RWPE2 (cell line): ENCODE results near the gene DOCK10.

ENCODE experiments used
- ATAC-seq: fragments of 200-7000 bp; cut with Tn5 transposase; 3 replicates; pipeline ENCODE4 v1.9.1; 2021; ENCODE audit warnings: low read depth
- DNase-seq: peaks from one replicate; pipeline ENCODE4 v3.0.0-alpha.2; 2020; ENCODE audit warnings: low spot score
- H3K27ac ChIP-seq: fragments of 450-650 bp; 2 replicates; pipeline ENCODE4 v1.5.1; 2017; ENCODE audit warnings: mild to moderate bottlenecking; ENCODE audit not compliant: poor library complexity, severe bottlenecking
- H3K27me3 ChIP-seq: fragments of 250-450 bp; sonication (Bioruptor Pico); 2 replicates; pipeline ENCODE4 v1.5.1; 2021; ENCODE audit warnings: mild to moderate bottlenecking, moderate library complexity; ENCODE audit not compliant: insufficient read depth, poor library complexity, severe bottlenecking
- H3K36me3 ChIP-seq: fragments of 250-450 bp; sonication (Bioruptor Pico); 2 replicates; pipeline ENCODE4 v1.5.1; 2020; ENCODE audit warnings: low read depth, mild to moderate bottlenecking, moderate library complexity
- H3K4me1 ChIP-seq: fragments of 250-450 bp; sonication (Bioruptor Pico); 2 replicates; pipeline ENCODE4 v1.5.1; 2021; ENCODE audit warnings: mild to moderate bottlenecking, moderate library complexity; ENCODE audit not compliant: insufficient read depth, poor library complexity, severe bottlenecking
- H3K4me3 ChIP-seq: fragments of 250-450 bp; sonication (Bioruptor Pico); 2 replicates; pipeline ENCODE4 v1.5.1; 2021; ENCODE audit warnings: mild to moderate bottlenecking, moderate library complexity; ENCODE audit not compliant: severe bottlenecking
- H3K9me3 ChIP-seq: fragments of 250-450 bp; sonication (Bioruptor Pico); 2 replicates; pipeline ENCODE4 v1.5.1; 2021; ENCODE audit warnings: mild to moderate bottlenecking, moderate library complexity; ENCODE audit not compliant: severe bottlenecking
- CTCF ChIP-seq: fragments of 450-650 bp; IDR thresholded peaks from one replicate; pipeline ENCODE4 v1.5.1; 2017; ENCODE audit warnings: mild to moderate bottlenecking, moderate library complexity; ENCODE audit not compliant: poor library complexity, severe bottlenecking

Gene DOCK10

DNA sequence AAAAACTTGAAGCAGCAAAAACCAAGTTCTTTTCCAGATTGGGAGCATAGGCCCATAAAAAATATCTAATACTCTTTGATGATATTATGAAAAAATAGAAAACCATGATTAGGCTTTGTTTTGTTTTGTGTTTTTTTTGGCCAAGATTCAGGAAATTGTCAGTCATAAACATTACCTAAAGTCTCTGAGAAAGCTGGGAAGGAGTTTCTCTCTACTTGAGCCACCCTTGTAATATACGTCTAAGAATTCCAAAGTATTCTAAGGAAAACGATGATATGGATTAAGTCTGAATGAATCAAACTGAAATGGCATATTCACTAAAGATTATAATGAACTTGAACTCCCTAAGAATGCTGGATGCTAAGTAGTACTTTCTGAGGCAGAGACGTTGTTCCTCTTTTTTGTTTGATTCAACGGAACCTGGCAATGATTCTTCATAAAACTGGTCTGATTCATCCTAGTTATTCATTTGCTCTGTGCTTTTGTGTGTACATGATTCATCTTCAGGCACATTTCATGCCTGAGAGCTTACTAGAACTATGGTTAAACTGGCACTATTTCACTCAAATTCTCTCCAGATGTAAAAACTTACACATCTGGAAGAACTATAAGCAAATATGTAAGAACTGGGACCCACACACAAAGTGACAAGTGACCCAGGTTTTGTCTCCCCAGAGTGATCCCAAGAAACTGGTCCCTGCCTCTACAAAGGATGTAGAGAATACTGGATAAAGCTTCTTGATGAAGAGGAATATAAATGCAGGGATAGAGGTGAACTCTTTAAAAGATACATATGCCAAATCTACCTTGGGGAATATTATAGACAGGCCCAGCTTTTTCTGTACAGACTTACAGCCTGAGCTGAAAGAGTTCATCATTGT is 159.7 kb downstream of the DOCK10 start:
- Histone ChIP-seq H3K36me3 (no peaks in the 10 kb centered on the region), H3K27me3 (no peaks in the 10 kb centered on the region), H3K27ac (peak overlapping the region; percentile 87), H3K9me3 (no peaks in the 10 kb centered on the region), H3K4me3 (no peak overlapping the region), H3K4me1 (peaks cover 42% of the 10 kb centered on the region)
- ATAC-seq (peak; percentile 88), DNase-seq (no peak)
- TF ChIP-seq CTCF, result no peak

DNA sequence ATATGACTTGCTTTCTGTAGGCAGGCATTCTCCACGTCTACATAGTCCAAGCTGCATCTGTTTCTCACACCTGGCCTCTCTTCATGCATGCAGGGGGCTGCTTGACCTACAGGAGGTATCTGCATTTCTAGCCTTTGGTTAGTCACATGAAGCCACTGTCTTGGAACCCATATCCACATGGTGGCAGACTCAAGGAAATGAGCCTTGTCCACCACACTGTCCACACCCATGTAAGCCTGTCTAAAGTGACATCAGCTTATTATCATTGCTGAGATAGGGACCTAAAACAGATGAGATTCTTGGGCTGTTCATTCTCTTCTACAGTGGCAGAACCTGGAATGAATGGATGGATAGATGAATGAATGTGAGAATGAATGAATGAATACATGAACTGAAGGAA is 160.4 kb downstream of the DOCK10 start:
- ATAC-seq (no peak), DNase-seq (no peak)
- H3K9me3 ChIP-seq, result no peaks in the 10 kb centered on the region
- H3K36me3 ChIP-seq, result no peaks in the 10 kb centered on the region
- no peak for TF ChIP-seq CTCF
- H3K4me3 ChIP-seq, result no peak overlapping the region
- no peaks in the 10 kb centered on the region for H3K27me3 ChIP-seq
- peak overlapping the region; percentile 87 for H3K27ac ChIP-seq
- peaks cover 42% of the 10 kb centered on the region for H3K4me1 ChIP-seq

DNA sequence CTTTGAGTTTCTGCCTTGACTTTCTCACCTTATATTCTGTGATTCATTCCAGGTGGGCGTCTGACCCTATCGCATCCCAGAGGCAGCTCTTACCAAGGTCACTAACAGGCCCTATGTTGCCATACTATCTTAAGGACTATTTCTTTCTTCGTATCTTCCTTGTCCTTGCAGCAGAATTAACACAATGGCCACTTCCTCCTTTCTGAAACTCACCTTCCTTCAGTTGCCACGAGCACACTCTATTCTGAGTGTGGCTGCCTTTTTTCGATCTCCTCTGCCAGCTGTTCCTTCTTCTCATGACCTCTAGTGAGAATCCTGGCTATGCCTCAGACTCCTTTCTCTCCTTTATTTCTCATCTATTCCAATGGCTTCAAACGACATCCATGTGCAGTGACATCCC is 165.7 kb downstream of the DOCK10 start:
- DNase-seq, result no peak
- Histone ChIP-seq H3K4me1 (peaks cover 1% of the 10 kb centered on the region), H3K36me3 (no peaks in the 10 kb centered on the region), H3K27me3 (no peaks in the 10 kb centered on the region), H3K4me3 (no peak overlapping the region), H3K27ac (no peak overlapping the region), H3K9me3 (no peaks in the 10 kb centered on the region)
- no peak for ATAC-seq
- no peak for TF ChIP-seq CTCF

GRCh38 chr2:224875841-224876240 is 166.4 kb downstream of the DOCK10 start:
- Histone ChIP-seq H3K36me3 (no peaks in the 10 kb centered on the region), H3K27ac (no peak overlapping the region), H3K4me1 (no peaks in the 10 kb centered on the region), H3K4me3 (no peak overlapping the region), H3K27me3 (no peaks in the 10 kb centered on the region), H3K9me3 (no peaks in the 10 kb centered on the region)
- ATAC-seq (no peak), DNase-seq (no peak)
- no peak for TF ChIP-seq CTCF

DNA sequence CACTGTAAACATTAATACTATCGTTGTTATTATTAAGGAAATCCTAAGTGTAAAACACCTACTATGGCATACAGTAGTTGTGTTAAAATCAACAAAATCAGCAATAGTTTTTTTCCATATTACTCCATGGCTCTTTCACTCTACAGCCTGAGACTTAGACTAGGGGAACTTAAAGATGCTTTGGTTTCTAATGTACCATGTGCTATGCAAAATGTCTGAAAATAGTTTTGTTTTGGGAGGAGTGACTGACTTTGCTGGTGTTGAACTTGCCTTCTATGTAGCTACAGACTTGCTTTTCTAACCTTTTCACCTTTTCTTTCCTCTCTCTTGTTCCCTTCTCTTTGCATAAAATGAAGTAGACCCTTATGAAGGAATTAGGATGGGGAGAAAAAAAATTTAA is 167.1 kb downstream of the DOCK10 start:
- Histone ChIP-seq H3K4me1 (peaks cover under 1% of the 10 kb centered on the region), H3K4me3 (no peak overlapping the region), H3K36me3 (no peaks in the 10 kb centered on the region), H3K27me3 (no peaks in the 10 kb centered on the region), H3K27ac (no peak overlapping the region), H3K9me3 (no peaks in the 10 kb centered on the region)
- DNase-seq (no peak), ATAC-seq (no peak)
- TF ChIP-seq CTCF, result no peak
